Fibroblast of lung (primary cell): ENCODE measurements around the gene TMC3.

Experiments
- EZH2 ChIP-seq: IDR thresholded peaks from 2 replicates; pipeline ENCODE4 v1.5.1; 2012; ENCODE audit warnings: low read length, control low read depth, mild to moderate bottlenecking; ENCODE audit errors: missing control alignments
- TF ChIP-seq, protein P1 (sequence below), 2 donors: IDR thresholded peaks in 1 of 2; conservative IDR thresholded peaks in 1 of 2; 1 replicate in 1 of 2; 2 replicates in 1 of 2; pipeline ENCODE4 v1.5.1; 2011 to 2012; ENCODE audit warnings: low read length in 2 of 2, control low read depth in 1 of 2, inconsistent platforms in 1 of 2, low read depth in 1 of 2, mild to moderate bottlenecking in 1 of 2

DNA sequence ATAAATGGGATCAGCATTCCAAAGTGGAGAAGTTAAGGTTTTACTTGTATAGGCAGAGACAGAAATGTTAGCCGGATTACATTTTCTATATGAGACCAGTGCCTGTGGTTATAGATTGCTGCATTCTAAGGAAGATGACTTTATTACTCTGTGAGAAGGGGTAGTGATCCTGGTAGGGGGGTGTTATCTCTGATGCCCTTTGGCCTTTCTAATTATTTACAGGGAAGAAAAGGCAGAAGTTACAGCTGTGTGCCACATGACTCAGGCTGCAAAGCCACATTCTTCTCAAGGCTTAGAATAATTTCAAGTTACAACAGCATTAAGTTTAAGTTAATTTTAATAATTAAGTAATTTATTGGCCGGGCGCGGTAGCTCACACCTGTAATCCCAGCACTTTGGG, 2.2 kb upstream of the TMC3 start:
- TF ChIP-seq, protein P1, sequence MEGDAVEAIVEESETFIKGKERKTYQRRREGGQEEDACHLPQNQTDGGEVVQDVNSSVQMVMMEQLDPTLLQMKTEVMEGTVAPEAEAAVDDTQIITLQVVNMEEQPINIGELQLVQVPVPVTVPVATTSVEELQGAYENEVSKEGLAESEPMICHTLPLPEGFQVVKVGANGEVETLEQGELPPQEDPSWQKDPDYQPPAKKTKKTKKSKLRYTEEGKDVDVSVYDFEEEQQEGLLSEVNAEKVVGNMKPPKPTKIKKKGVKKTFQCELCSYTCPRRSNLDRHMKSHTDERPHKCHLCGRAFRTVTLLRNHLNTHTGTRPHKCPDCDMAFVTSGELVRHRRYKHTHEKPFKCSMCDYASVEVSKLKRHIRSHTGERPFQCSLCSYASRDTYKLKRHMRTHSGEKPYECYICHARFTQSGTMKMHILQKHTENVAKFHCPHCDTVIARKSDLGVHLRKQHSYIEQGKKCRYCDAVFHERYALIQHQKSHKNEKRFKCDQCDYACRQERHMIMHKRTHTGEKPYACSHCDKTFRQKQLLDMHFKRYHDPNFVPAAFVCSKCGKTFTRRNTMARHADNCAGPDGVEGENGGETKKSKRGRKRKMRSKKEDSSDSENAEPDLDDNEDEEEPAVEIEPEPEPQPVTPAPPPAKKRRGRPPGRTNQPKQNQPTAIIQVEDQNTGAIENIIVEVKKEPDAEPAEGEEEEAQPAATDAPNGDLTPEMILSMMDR (conservative IDR thresholded peaks at IDR 0.05 in 1 of 2, IDR thresholded peaks at IDR 0.05 in 1 of 2; ENCODE audit: low read depth in 1 of 2, low read length in 2 of 2) = no peak
- no peak for TF ChIP-seq EZH2
